ENCODE results near the gene UBFD1. TPM values are rescaled to one million over a fixed set of nuclear protein-coding genes. Genes with fewer than 3 reads are reported as not detected.
"Not testable (repeated sequence)": the region's sequence is repeated elsewhere in the genome, so short reads cannot be mapped to it uniquely, and the experiment has no call there.

The UBFD1 gene
- total RNA-seq, 4 donors from 2014 or later: 26.5 to 142 (median 67.0) TPM

DNA sequence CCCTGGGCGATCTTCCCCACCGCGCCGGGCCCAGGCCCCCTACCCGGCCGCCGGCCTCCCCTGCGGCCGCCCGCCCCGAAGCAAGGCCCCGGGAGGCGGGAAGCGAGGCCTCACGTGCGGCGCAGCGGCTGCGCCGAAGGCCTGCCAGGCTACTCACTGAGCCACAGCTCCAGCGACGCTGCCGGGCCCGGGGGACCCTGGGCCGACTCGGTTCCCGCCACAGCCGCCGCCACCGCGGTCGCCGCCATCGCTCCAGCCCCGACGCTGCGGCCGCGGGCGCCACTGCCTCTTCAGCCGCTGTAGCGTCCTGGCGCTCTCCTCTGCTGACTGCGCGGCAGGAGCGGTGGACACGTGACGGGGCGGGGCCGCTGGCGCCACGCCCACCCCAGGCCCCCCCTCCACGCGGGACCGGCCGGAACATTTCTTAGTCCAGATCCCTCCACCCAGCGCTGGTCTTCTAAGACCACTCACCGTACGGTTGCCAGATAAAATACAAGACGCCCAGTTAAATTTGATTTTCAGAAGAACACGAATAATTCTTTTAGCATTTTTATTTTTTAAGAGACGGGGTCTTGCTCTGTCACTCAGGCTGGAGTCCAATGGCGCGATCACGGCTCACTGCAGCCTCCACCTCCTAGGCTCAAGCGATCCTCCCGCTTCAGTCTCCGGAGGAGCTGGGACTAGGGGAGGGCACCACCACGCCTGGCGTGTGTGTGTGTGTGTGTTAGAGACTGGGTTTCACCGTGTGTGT, 47.2 kb upstream of the UBFD1 start, which contains the start of gene GGA2:
GGA2 (minus strand) TSS at position 331 of the 751 bp plus-strand sequence; CDS start at position 248, 83 bp downstream.
- Histone ChIP-seq H3K36me3 (no peaks in the 10 kb centered on the region), H3K4me3 (peak within 1 kb of the TSS; percentile 43 to 99), H3K27me3 (no peaks in the 10 kb centered on the region), H3K9me3 (no peaks in the 10 kb centered on the region), H3K27ac (peak within 1 kb of the TSS; percentile 70 to 89), H3K4me1 (peaks cover 0 to 6% of the 10 kb centered on the region in 2 donors)
- peak; percentile 91 to 94 for TF ChIP-seq POLR2A (IDR thresholded peaks at IDR 0.05)
- TF ChIP-seq, protein P1, sequence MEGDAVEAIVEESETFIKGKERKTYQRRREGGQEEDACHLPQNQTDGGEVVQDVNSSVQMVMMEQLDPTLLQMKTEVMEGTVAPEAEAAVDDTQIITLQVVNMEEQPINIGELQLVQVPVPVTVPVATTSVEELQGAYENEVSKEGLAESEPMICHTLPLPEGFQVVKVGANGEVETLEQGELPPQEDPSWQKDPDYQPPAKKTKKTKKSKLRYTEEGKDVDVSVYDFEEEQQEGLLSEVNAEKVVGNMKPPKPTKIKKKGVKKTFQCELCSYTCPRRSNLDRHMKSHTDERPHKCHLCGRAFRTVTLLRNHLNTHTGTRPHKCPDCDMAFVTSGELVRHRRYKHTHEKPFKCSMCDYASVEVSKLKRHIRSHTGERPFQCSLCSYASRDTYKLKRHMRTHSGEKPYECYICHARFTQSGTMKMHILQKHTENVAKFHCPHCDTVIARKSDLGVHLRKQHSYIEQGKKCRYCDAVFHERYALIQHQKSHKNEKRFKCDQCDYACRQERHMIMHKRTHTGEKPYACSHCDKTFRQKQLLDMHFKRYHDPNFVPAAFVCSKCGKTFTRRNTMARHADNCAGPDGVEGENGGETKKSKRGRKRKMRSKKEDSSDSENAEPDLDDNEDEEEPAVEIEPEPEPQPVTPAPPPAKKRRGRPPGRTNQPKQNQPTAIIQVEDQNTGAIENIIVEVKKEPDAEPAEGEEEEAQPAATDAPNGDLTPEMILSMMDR (IDR thresholded peaks at IDR 0.05): peak in 2 of 4 experiments; percentile 43 to 51
- peak; percentile 81 to 90 for DNase-seq
- intact Hi-C loops (cut with DNase I; ENCODE audit: low total_unique reads): no loop called here

DNA sequence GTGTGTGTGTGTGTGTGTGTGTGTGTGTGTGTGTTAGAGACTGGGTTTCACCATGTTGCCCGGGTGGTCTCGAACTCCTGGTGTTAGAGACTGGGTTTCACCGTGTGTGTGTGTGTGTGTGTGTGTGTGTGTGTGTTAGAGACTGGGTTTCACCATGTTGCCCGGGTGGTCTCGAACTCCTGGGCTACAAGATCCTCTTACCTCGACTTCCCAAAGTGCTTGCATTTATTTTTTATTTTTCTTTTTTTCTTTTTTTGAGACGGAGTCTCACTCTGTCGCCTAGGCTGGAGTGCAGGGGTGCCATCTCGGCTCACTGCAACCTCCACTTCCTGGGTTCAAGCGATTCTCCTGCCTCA, 46.6 kb upstream of the UBFD1 start:
- H3K27me3 ChIP-seq; H3K4me1 ChIP-seq; H3K36me3 ChIP-seq; intact Hi-C loops (cut with DNase I; ENCODE audit: low total_unique reads); H3K9me3 ChIP-seq; DNase-seq: not testable (repeated sequence)
- peak overlapping the region in 1 of 2 donors; percentile 89 for H3K27ac ChIP-seq
- peak overlapping the region; percentile 43 to 99 for H3K4me3 ChIP-seq

DNA sequence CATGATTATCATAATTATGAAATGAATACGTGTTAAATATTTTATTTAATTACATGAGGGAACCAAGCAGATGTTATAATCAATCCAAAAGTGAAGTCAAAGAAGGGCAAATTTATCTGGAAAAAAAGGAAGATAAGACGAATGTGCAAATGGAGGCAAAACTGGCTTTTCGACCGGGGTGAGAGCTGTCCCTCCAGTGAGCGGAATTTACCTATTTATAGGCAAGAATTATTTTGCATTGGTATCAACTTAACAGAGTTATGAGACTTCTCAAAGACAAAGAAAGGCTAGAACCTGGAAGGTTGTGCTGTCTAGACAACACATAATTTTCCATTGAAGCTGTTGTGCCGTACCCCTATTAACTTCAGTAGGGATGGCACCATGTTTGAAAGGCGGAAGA, 45.8 kb upstream of the UBFD1 start:
- Histone ChIP-seq H3K4me1 (peaks cover 0 to 6% of the 10 kb centered on the region in 2 donors), H3K27ac (no peak overlapping the region), H3K27me3 (no peaks in the 10 kb centered on the region), H3K9me3 (no peaks in the 10 kb centered on the region), H3K4me3 (no peak overlapping the region), H3K36me3 (no peaks in the 10 kb centered on the region)
- no peak for TF ChIP-seq POLR2A (IDR thresholded peaks at IDR 0.05)
- intact Hi-C loops (cut with DNase I; ENCODE audit: low total_unique reads): no loop called here
- DNase-seq: no peak

DNA sequence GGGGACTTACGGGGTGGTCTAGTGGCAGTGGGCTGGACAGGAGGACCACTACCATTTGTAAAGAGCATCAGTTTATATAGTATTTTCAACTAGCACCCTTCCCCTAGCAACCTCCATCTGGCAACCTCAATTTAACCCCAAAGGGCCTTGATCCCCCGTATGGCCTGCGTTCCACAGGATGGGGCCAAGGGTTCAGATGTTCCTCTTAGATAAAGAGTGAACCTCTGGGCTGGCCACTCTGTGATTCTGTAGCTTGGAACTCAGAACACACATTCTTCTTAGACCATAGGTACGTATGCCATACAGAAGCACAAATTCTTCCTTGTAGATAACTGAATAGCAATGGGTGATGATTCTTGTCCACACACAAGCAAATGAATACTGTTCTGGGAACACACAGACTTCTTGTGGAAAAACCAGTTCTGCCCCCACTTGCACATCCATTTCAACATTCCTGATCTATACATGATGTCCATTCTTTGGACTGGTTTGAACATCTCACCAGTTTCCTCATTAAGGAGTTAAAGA, 45.3 kb upstream of the UBFD1 start:
- DNase-seq: no peak
- Histone ChIP-seq H3K9me3 (no peaks in the 10 kb centered on the region), H3K27me3 (no peaks in the 10 kb centered on the region), H3K4me3 (no peak overlapping the region), H3K27ac (no peak overlapping the region), H3K36me3 (no peaks in the 10 kb centered on the region), H3K4me1 (peaks cover 0 to 6% of the 10 kb centered on the region in 2 donors)
- TF ChIP-seq, protein P1 (IDR thresholded peaks at IDR 0.05): no peak
- no peak for TF ChIP-seq POLR2A (IDR thresholded peaks at IDR 0.05)
- intact Hi-C loops (cut with DNase I; ENCODE audit: low total_unique reads): no loop called here

DNA sequence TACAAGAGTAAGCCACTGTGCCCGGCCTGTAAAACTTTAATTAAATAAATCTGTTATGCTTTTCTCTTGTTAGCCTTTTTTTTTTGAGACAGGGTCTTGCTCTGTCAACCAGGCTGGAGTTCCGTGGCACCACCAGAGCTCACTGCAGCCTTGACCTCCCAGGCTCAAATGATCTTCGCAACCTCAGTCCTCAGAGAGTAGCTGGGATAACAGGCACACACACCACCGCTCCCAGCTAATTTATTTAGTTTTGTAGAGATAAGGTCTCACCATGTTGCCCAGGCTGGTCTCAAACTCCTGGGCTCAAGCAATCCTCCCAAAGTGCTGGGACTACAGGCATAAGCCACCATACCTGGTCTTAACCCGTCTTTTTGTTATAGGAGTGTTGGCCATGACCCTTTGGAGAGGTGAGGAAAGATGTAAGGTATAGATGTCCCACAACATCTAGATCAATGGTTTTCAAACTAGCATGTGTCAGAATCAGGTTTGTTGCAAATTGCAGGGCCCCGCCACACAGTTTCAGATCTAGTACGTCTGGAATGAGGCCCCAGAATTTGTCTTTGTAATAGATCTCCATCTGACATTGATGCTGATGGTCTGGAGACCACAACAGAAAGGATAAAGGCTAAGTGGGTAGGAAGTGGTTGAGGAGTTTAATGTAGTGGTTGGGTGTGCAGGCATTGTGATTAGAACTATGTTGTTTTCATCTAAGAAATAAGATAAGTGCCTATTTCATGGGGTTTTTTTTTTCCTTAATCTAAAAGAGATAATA, 43.0 kb upstream of the UBFD1 start:
- Histone ChIP-seq H3K36me3 (no peaks in the 10 kb centered on the region), H3K27ac (no peak overlapping the region), H3K9me3 (no peaks in the 10 kb centered on the region), H3K4me3 (no peak overlapping the region), H3K27me3 (no peaks in the 10 kb centered on the region), H3K4me1 (no peaks in the 10 kb centered on the region)
- intact Hi-C loops (cut with DNase I; ENCODE audit: low total_unique reads): no loop called here
- no peak for TF ChIP-seq POLR2A (IDR thresholded peaks at IDR 0.05)
- TF ChIP-seq, protein P1 (IDR thresholded peaks at IDR 0.05): no peak
- DNase-seq: no peak

DNA sequence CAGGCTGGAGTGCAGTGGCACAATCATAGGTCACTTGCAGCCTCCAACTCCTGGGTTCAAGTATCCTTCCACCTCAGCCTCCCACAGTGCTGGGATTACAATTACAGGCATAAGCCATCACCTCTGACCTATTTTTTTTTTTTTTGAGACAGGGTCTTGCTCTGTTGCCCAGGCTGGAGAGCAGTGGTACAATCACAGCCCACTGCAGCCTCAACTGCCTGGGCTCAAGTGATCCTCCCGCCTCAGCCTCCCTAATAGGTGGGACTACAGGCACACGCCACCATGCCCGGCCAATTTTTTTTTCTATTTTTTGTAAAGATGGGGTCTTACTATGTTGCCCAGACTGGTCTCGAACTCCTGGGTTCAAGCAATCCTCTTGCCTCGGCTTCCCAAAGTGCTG, 41.6 kb upstream of the UBFD1 start:
- no peak for DNase-seq
- no peaks in the 10 kb centered on the region for H3K4me1 ChIP-seq
- H3K4me3 ChIP-seq: no peak overlapping the region
- no peaks in the 10 kb centered on the region for H3K36me3 ChIP-seq
- H3K9me3 ChIP-seq: no peaks in the 10 kb centered on the region
- intact Hi-C loops (cut with DNase I; ENCODE audit: low total_unique reads): no loop called here
- H3K27me3 ChIP-seq: no peaks in the 10 kb centered on the region
- no peak overlapping the region for H3K27ac ChIP-seq
- TF ChIP-seq POLR2A (IDR thresholded peaks at IDR 0.05): no peak
- TF ChIP-seq, protein P1 (IDR thresholded peaks at IDR 0.05): no peak
